H1 (cell line): ENCODE results near the gene MIA2. TPM values are rescaled to one million over a fixed set of nuclear protein-coding genes. Genes with fewer than 3 reads are reported as not detected.

Experiments used
- CTCF ChIA-PET: fragments of 300-600 bp; sonication (Branson Sonifier 250); formaldehyde crosslinking; loops from one replicate; lab custom pipeline; 2021; ENCODE audit not compliant: partially characterized antibody; lab: Charles Lee
- POLR2A ChIA-PET: fragments of 300-600 bp; sonication (Branson Sonifier 250); formaldehyde crosslinking; loops from one replicate; lab custom pipeline; 2021; ENCODE audit warnings: inconsistent platforms; ENCODE audit not compliant: partially characterized antibody; lab: Charles Lee
- DNase-seq, 2 experiments: peaks; one replicate each; pipeline versions ENCODE4 v3.0.0 to v3.0.0-alpha.2; 2010 to 2022; ENCODE audit warnings: low spot score in 2 of 2, low read depth in 1 of 2, mixed read lengths in 1 of 2
- FAIRE-seq: peaks from 2 replicates; lab custom pipeline; 2011; peaks lifted over from hg19 to GRCh38; lab: Jason Lieb, UNC
- H2AFZ ChIP-seq: 2 replicates; pipeline ENCODE4 v1.8.1; 2012; ENCODE audit warnings: low read length, inconsistent platforms
- H2AK5ac ChIP-seq: 2 replicates; pipeline ENCODE4 v1.6.1; 2013; ENCODE audit warnings: low read depth, low read length
- H2BK120ac ChIP-seq: replicated peaks from 2 replicates; pipeline ENCODE3; 2013; ENCODE audit warnings: low read depth, low read length, inconsistent platforms
- H2BK12ac ChIP-seq: 2 replicates; pipeline ENCODE4 v1.6.1; 2013; ENCODE audit warnings: low read depth, low read length
- H2BK15ac ChIP-seq: 2 replicates; pipeline ENCODE4 v1.6.1; 2013; ENCODE audit warnings: low read length
- H2BK20ac ChIP-seq: 2 replicates; pipeline ENCODE4 v1.6.1; 2013; ENCODE audit warnings: low read length
- H2BK5ac ChIP-seq: 2 replicates; pipeline ENCODE4 v1.6.1; 2013; ENCODE audit warnings: low read depth, low read length
- H3K14ac ChIP-seq: 2 replicates; pipeline ENCODE4 v1.6.1; 2013; ENCODE audit warnings: inconsistent platforms; ENCODE audit not compliant: insufficient read length
- H3K18ac ChIP-seq: 2 replicates; pipeline ENCODE4 v1.6.1; 2013; ENCODE audit warnings: low read length; ENCODE audit errors: extremely low read depth
- H3K23ac ChIP-seq: 2 replicates; pipeline ENCODE4 v1.6.1; 2013; ENCODE audit warnings: inconsistent platforms; ENCODE audit not compliant: insufficient read length
- H3K23me2 ChIP-seq: 2 replicates; pipeline ENCODE4 v1.6.1; 2013; ENCODE audit warnings: low read depth, low read length
- H3K27ac ChIP-seq: 2 replicates; pipeline ENCODE4 v1.6.1; 2011; ENCODE audit warnings: low read depth, low read length, inconsistent platforms
- H3K27me3 ChIP-seq, 4 experiments: replicated peaks in 1 of 4; 1 replicate in 1 of 4; 2 replicates in 3 of 4; pipeline versions ENCODE4 v1.6.1 to v1.8.1; 2011 to 2013; ENCODE audit warnings: low read length in 3 of 4, mild to moderate bottlenecking in 3 of 4, inconsistent platforms in 2 of 4, mixed read lengths in 2 of 4, moderate library complexity in 1 of 4; ENCODE audit not compliant: control insufficient read depth in 3 of 4, insufficient read depth in 3 of 4; ENCODE audit errors: extremely low read depth in 1 of 4
- H3K36me3 ChIP-seq, 4 experiments: 2 replicates each; pipeline versions ENCODE4 v1.6.1 to v1.8.1; 2011 to 2013; ENCODE audit warnings: mild to moderate bottlenecking in 4 of 4, low read length in 3 of 4, moderate library complexity in 2 of 4, control low read depth in 1 of 4, inconsistent platforms in 1 of 4; ENCODE audit not compliant: insufficient read depth in 4 of 4, control insufficient read depth in 2 of 4
- H3K4ac ChIP-seq: replicated peaks from 2 replicates; pipeline ENCODE3; 2013; ENCODE audit warnings: low read length, low read depth, mixed read lengths, inconsistent platforms; ENCODE audit not compliant: insufficient read length
- H3K4me1 ChIP-seq, 4 experiments: replicated peaks in 1 of 4; 1 replicate in 1 of 4; 2 replicates in 3 of 4; pipeline versions ENCODE4 v1.6.1 to v1.8.1; 2011 to 2013; ENCODE audit warnings: low read length in 3 of 4, inconsistent platforms in 2 of 4, mixed read lengths in 1 of 4; ENCODE audit not compliant: insufficient read depth in 4 of 4, control insufficient read depth in 3 of 4
- H3K4me2 ChIP-seq, 2 experiments: 2 replicates each; pipeline versions ENCODE4 v1.6.1 to v1.8.1; 2011 to 2013; ENCODE audit warnings: low read depth in 2 of 2, low read length in 2 of 2, control low read depth in 1 of 2, inconsistent platforms in 1 of 2, mild to moderate bottlenecking in 1 of 2; ENCODE audit not compliant: insufficient read depth in 1 of 2
- H3K4me3 ChIP-seq, 4 experiments: fragments of 200-600, 300-600 bp in 1 of 4; sonication (generic), shearing (Covaris generic), sonication (Bioruptor Twin) in 1 of 4; 2 replicates each; pipeline versions ENCODE4 v1.5.1 to v1.8.1; 2011 to 2016; ENCODE audit warnings: low read length in 4 of 4, low read depth in 3 of 4, control low read depth in 2 of 4, inconsistent platforms in 2 of 4, mild to moderate bottlenecking in 2 of 4, mixed read lengths in 1 of 4, moderate library complexity in 1 of 4; ENCODE audit not compliant: insufficient read depth in 2 of 4; ENCODE audit errors: extremely low read depth in 1 of 4
- H3K56ac ChIP-seq: replicated peaks from 2 replicates; pipeline ENCODE3; 2013; ENCODE audit warnings: low read depth, mild to moderate bottlenecking, mixed read lengths, low read length, inconsistent platforms; ENCODE audit not compliant: insufficient read length
- H3K79me1 ChIP-seq: 2 replicates; pipeline ENCODE4 v1.6.1; 2013; ENCODE audit warnings: low read depth, low read length, control low read depth
- H3K79me2 ChIP-seq, 2 experiments: 2 replicates each; pipeline versions ENCODE4 v1.6.1 to v1.8.1; 2012 to 2013; ENCODE audit warnings: low read length in 2 of 2, mild to moderate bottlenecking in 2 of 2, inconsistent platforms in 1 of 2; ENCODE audit not compliant: insufficient read depth in 2 of 2, control insufficient read depth in 1 of 2
- H3K9ac ChIP-seq, 4 experiments: replicated peaks in 1 of 4; 1 replicate in 1 of 4; 2 replicates in 3 of 4; pipeline versions ENCODE4 v1.6.1 to v1.8.1; 2011 to 2013; ENCODE audit warnings: low read depth in 3 of 4, low read length in 3 of 4, control low read depth in 2 of 4, mild to moderate bottlenecking in 2 of 4, moderate library complexity in 2 of 4, inconsistent platforms in 1 of 4; ENCODE audit errors: extremely low read depth in 1 of 4
- H3K9me3 ChIP-seq, 2 experiments: 2 replicates each; pipeline versions ENCODE4 v1.6.1 to v1.8.1; 2012 to 2013; ENCODE audit warnings: mild to moderate bottlenecking in 2 of 2, moderate library complexity in 2 of 2, control low read depth in 1 of 2, inconsistent platforms in 1 of 2, low read depth in 1 of 2, low read length in 1 of 2, mixed read lengths in 1 of 2; ENCODE audit not compliant: insufficient read depth in 2 of 2
- H4K20me1 ChIP-seq, 2 experiments: replicated peaks in 1 of 2; 2 replicates each; pipeline versions ENCODE3 to v1.8.1; 2011 to 2013; ENCODE audit warnings: inconsistent platforms in 2 of 2, low read length in 2 of 2, mild to moderate bottlenecking in 1 of 2; ENCODE audit not compliant: insufficient read depth in 2 of 2, control insufficient read depth in 1 of 2
- H4K5ac ChIP-seq: 2 replicates; pipeline ENCODE4 v1.6.1; 2013; ENCODE audit warnings: low read length, low read depth, mixed read lengths, inconsistent platforms; ENCODE audit not compliant: insufficient read length
- H4K8ac ChIP-seq: 2 replicates; pipeline ENCODE4 v1.8.0; 2013; ENCODE audit warnings: mild to moderate bottlenecking, moderate library complexity, low read length, inconsistent platforms; ENCODE audit not compliant: insufficient read depth; ENCODE audit errors: extremely low read depth
- H4K91ac ChIP-seq: replicated peaks from 2 replicates; pipeline ENCODE3; 2013; ENCODE audit warnings: low read length, mixed read lengths, inconsistent platforms; ENCODE audit not compliant: insufficient read length
- BCL11A ChIP-seq, 2 experiments: IDR thresholded peaks; one replicate each; pipeline ENCODE4 v1.6.1; 2011; ENCODE audit warnings: low read depth in 2 of 2, low read length in 2 of 2, mild to moderate bottlenecking in 2 of 2
- CHD2 ChIP-seq: IDR thresholded peaks from 2 replicates; pipeline ENCODE4 v1.6.1; 2012; ENCODE audit warnings: low read length, improper control_type of control experiment
- HDAC2 ChIP-seq, 2 experiments: fragments of 300-600 bp in 1 of 2; sonication (generic) in 1 of 2; IDR thresholded peaks; 2 replicates each; pipeline ENCODE4 v1.6.1; 2011 to 2012; ENCODE audit warnings: low read depth in 2 of 2, low read length in 2 of 2, mild to moderate bottlenecking in 2 of 2, moderate library complexity in 2 of 2, borderline replicate concordance in 1 of 2, inconsistent platforms in 1 of 2
- JUN ChIP-seq: IDR thresholded peaks from 2 replicates; pipeline ENCODE4 v1.6.1; 2011; ENCODE audit warnings: low read depth, mild to moderate bottlenecking, improper control_type of control experiment, low read length
- NRF1 ChIP-seq: IDR thresholded peaks from 2 replicates; pipeline ENCODE4 v1.6.1; 2011; ENCODE audit warnings: mild to moderate bottlenecking, low read depth, low read length, improper control_type of control experiment
- ZNF274 ChIP-seq: IDR thresholded peaks from 2 replicates; pipeline ENCODE4 v1.7.0; 2012; ENCODE audit warnings: low read length, borderline replicate concordance; ENCODE audit errors: extremely low read depth
- WGBS, 2 experiments: shearing (Covaris generic) in 1 of 2; methylation state at CpG; one replicate each; pipeline versions ENCODE4 v1.1.6 to v1.1.7; 2013 to 2015; ENCODE audit warnings: low lambda C conversion rate in 2 of 2, mixed read lengths in 2 of 2, inconsistent platforms in 1 of 2, low coverage in 1 of 2, missing lambda C conversion rate in 1 of 2; ENCODE audit not compliant: insufficient replicate concordance in 2 of 2, insufficient coverage in 1 of 2, insufficient read length in 1 of 2; ENCODE audit errors: extremely low coverage in 1 of 2, missing lambda C conversion rate in 1 of 2; 5-methylcytosine and 5-hydroxymethylcytosine counted together
- polyA plus RNA-seq, 7 experiments: library from polyadenylated mRNA; depleted of rRNA in 3 of 7; stranded (reverse) in 5 of 7; unstranded in 2 of 7; fragments of >200 nt in 5 of 7; fragments of 200-250 nt in 2 of 7; gene quantifications; 1 replicate in 5 of 7; 2 replicates in 1 of 7; 4 replicates in 1 of 7; pipeline versions ENCODE4 v1.2.1 to v1.2.3, GENCODE V29; 2011 to 2013; ENCODE audit warnings: missing spikeins in 2 of 7, mixed read lengths in 2 of 7
- total RNA-seq: library from RNA; stranded (reverse); fragmentation: NEBNext Ultra II Directional; extraction: Animal tissue kit (Norgen Biotek cat#: 25700); gene quantifications from 2 replicates; pipeline ENCODE4 v1.2.1, GENCODE V29; 2021

Gene MIA2
- total and polyA plus RNA-seq, 2 of the 8 experiments (the other 6 are each of a cell fraction or from before 2014, with no cell fraction given) = 10.1 to 15.0 TPM

DNA sequence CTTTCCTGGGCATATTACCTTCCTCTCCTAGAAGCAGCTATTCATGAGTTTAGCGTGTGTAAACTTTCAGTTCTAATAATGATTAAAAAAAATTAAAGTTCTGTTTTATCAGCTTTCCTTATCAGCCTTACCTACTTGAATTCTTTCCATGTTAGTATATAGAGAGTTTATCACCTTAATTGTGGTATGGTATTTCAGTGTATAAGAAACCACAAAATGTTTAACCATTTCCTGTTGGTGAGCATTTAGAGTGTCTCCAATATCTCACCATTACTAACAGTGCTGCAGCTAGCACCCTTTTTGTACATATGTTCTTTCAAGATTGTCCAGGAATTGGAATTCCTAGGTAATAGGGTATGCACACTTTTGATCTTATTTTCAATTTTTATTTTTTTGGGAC, 109.1 kb downstream of the MIA2 start:
- Histone ChIP-seq H3K36me3 (peaks cover 0 to 3% (median 0%) of the 10 kb centered on the region in 4 experiments; a peak in 1 of 8 replicates), H3K9me3 (no peaks in the 10 kb centered on the region), H4K5ac (no peak overlapping the region), H3K4me3 (no peak overlapping the region), H2BK20ac (no peak overlapping the region), H2BK120ac (no peak overlapping the region), H2AK5ac (no peak overlapping the region), H3K27me3 (no peaks in the 10 kb centered on the region), H2AFZ (no peak overlapping the region), H3K4ac (no peak overlapping the region), H4K91ac (no peak overlapping the region), H3K79me2 (no peaks in the 10 kb centered on the region; a peak in 1 of 4 replicates), H4K20me1 (no peaks in the 10 kb centered on the region), H2BK12ac (no peak overlapping the region), H3K9ac (no peak overlapping the region), H2BK5ac (no peak overlapping the region), H3K56ac (no peak overlapping the region), H3K4me1 (no peaks in the 10 kb centered on the region; a peak in 1 of 7 replicates), H3K4me2 (no peak overlapping the region), H2BK15ac (no peak overlapping the region), H3K18ac (no peak overlapping the region), H3K79me1 (no peaks in the 10 kb centered on the region), H4K8ac (no peak overlapping the region), H3K14ac (no peak overlapping the region), H3K27ac (no peak overlapping the region), H3K23me2 (no peaks in the 10 kb centered on the region), H3K23ac (no peak overlapping the region)
- no peak for FAIRE-seq
- no peak for DNase-seq
- WGBS, 2 experiments = 3% methylated on average over 1 of the region's 1 CpG; no CpG with 5 or more reads in 1 of the 2 experiments
- POLR2A ChIA-PET = no interaction called here
- no peak for TF ChIP-seq JUN
- no peak for TF ChIP-seq BCL11A (IDR thresholded peaks at IDR 0.05; ENCODE audit: low read depth in 2 of 2, low read length in 2 of 2)
- no peak for TF ChIP-seq CHD2
- no peak for TF ChIP-seq ZNF274
- TF ChIP-seq NRF1 = no peak
- no peak for TF ChIP-seq HDAC2 (IDR thresholded peaks at IDR 0.05; ENCODE audit: borderline replicate concordance in 1 of 2, low read depth in 2 of 2, low read length in 2 of 2)
- CTCF ChIA-PET = interaction anchor here (0.6 kb wide), 1 partner anchor 326 kb away, joined by 3 read pairs; no protein-coding TSS in a partner anchor
